ENCODE measurements around the gene TXN.
"Not testable (repeated sequence)": the region's sequence is repeated elsewhere in the genome, so short reads cannot be mapped to it uniquely, and the experiment has no call there.

TXN gene

DNA sequence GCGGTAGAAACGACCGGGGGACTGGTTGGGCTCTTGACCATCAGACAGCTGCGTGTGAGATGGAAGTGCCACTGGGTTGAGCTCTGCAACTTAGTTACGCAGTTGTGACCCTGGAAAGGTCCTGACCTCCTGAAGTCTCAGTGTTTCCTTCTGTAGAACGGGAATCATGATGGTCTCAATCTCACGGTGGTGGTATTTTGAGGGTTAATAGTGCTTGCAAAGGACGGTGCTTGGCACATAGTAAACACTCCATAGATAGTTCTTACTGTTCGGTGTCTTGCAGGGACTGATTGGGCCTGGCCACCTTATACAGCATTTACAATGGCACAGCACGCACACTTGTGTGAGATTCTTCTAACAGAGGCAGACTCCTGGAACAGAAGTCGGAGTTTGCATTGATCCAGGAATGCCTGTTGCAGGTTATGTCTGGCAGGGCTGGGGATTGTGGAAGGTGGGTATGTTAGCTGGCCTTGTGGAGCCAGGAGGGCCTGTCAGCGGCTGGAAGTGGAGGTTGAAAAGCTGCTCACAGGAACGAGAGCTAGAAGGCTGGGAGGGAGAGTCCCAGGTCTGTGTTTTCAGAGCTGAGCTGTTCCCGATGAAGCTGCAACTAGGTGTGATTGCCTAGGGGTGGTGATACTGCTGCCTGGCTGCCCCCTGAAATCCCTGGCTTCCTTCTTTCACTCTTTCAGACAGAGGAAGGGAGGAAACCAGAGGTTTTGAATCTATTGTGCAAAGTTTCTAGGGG, 962 bp upstream of the TXN start:
- DNase-seq, result no peak

DNA sequence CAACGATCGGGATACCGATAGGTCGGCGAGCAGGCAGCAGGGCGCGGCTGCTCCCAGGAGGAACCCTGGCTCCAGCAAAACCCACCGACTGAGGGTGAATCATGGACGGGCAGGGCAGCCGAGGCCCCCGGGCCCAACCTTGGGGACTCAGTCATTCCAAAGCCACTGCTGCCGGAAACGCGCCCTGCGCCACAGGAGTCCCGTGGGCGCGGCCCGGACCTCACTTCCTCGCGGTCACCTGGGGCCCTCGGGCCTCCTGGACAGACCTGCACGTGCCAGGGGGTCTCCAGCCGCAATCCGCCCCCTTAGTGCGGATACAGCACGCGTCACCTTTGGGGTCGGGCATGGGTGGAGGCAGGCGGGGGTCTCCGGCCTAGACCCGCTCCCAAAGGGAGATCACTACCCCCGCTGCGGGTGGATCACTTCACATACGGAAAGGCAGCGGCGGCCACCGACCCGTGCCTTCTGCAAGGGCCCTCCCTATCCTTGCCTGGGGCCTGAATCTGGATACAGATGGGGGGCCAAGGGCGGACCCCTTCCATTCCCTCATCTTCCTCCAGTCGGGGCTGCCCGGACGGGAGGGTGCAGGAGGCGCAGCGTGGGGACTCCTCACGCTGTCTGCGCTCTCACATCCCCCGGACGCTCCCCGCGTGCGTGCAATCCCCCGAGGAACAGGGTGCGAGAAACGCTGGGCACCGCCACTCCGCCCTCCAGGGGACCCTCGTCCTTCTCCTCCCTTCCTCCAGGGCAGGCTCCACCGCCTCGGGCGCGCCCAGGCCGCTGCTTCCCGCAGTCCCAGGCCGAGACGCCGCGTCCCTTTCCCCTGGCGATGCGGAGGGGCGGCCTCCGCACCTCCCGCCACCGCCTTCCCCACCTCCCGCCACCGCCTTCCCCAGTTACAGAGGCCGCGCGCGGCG, 586 bp downstream of the TXN start:
- DNase-seq, result peak; percentile 64

DNA sequence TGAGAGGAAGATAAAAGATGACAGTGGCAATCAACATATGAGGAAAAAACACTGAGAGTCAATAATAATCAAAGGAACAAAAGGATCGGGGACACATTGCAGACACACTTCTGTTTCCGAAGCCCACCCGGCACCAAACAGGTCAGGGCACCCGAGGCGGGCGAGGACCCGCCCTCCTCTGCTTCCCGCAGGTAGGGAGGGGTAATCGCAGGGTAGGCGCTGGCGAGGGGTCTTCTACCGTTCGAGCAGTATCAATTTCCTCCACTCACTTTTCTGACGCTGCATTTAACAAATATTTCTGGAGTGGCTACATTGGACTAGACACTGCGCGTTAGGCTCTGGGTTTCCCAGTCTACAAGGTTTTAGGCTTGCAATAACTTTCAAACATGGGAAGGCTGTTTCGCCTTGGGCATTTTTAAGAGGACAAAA, 1.3 kb downstream of the TXN start:
- DNase-seq, result peak; percentile 21

DNA sequence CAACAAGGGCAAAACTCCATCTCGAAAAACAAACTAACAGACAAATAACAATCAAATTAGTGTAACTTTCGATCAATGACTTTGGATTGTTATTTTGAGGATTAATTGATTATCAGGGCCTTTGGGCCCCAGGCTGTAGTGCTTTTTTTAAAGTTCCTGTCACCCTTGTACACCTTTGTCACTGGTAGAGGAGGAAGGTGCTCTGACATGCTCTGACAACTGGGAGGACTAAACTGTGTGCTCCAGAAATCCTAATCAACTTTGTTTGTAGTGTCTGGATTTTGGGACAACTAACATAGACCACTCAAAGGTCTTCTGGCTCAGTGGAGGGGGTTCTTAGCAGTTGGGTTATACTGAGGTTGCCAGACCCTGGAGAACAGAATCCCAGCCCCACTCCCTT, 1.8 kb downstream of the TXN start:
- no peak for DNase-seq

DNA sequence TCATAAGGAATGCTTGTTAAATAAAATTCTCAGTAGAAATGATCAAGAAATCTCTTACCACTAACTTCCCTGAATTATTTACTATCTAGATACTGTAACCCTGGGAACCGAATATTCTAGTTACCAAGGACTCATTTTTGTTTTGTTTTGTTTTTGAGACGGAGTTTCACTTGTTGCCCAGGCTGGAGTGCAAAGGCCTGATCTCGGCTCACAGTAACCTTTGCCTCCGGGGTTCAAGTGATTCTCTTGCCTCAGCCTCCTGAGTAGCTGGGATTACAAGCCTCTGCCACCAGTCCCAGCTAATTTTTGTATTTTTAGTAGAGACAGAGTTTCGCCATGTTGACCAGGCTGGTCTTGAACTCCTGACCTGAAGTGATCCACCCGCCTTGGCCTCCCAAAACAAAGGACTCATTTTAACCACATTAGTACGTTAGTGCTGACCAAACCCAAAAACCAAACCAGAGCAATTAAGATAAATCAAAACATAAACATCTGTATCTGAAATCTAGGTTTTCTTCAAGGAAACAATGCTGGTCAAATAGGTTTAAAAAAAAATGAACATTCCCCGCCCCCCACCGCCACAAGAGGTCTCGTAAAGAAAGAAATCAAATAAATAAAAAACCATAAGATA, 3.7 kb downstream of the TXN start:
- DNase-seq, result no peak

DNA sequence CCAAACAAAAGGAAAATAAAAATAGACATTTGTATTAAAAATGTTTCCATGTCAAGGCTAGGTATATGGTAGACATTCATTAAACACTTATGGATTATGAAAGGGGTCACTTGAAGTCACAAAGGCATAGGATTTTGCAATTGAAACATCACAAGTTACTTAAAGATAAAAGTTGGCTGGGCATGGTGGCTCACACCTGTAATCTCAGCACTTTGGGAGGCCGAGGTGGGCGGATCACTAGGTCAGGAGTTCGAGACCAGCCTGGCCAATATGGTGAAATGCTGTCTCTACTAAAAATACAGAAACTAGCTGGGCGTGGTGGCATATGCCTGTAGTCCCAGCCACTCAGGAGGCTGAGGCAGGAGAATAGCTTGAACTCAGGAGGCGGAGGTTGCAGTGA, 4.5 kb downstream of the TXN start:
- DNase-seq, result not testable (repeated sequence)

DNA sequence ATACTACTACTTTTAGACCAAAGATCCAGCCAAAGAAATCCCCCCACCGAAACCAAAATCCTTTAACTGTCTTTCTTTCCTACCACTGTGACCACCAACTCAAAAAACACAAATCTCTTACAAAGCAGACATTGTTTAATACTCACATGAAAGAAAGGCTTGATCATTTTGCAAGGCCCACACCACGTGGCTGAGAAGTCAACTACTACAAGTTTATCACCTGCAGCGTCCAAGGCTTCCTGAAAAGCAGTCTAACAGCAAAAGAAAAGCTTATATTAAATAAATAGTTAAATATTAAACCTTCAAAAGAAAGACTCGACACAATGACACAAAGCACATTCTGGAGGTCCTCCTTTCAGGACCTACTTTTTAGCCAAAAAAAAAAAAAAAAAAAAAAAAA, 5.1 kb downstream of the TXN start:
- no peak for DNase-seq

DNA sequence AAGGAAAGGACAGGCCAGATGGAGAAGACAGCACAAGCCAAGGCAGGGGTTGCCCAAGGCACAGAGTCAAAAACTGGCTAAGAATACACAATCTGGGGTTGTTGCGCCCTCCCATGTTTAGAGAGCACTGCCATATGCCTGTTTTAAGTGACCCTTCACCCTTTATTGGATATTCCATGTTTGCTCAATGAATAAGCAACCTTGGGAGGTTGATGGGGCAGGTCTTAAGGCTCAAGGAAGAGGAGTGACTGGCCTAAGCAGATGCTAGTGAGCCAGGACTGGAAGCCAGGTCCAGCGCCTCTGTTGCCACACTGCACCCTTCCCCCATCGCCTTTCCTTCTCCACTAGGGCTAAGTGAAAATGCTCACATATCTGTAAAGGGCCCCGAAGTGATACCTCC, 6.7 kb downstream of the TXN start:
- no peak for DNase-seq

DNA sequence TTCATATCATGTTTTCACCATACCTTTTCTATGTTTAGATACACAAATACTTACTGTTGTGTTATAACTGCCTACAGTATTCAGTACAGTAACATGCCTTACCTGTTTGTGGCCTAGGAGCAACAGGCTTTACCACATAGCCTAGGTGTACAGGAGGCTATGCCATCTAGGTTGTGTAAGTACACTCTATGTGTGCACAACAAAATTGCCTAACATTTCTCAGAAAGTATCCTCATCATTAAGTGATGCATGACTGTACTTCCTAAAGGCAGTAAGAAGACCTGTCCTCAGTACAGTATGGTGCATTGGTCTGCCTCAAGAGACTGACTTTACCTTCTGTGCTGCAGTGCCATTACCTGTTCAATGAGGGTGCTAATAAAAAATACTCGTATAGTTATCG, 7.9 kb downstream of the TXN start:
- DNase-seq, result no peak

DNA sequence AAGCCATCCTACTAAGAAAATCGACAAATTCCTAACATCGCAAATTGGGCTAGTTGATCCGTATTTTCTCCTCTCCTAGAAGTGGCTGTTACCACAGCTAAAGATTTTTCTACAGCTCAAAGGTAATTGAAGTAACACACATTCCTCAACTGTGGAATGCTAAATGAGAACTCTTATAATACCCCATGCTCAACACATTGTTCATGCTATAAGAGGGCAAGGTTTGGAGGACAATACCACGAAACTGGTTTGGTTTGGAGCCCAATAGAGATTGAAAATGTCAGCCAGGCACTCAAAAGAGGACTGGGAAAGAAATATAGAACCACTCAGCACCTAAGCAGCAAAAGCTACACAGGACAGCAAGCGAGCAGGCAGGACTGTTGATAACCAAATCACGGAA, 10.1 kb downstream of the TXN start:
- DNase-seq, result no peak

DNA sequence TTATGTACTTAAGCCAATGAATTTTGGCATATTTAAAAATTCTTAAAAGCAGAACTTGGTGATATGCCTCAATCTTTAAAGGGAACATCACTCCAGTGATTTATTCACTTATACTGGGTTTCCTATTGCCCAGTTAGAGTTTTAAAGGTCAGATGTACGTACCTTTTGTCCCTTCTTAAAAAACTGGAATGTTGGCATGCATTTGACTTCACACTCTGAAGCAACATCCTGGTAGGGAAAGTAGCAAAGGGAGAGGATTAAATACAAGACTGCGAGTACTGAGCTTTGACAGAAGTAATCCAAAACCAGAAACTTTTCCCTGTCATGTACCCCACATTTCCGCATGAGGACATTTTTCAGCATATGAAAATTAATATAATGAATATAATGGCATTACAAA, 11.7 kb downstream of the TXN start:
- DNase-seq, result no peak

DNA sequence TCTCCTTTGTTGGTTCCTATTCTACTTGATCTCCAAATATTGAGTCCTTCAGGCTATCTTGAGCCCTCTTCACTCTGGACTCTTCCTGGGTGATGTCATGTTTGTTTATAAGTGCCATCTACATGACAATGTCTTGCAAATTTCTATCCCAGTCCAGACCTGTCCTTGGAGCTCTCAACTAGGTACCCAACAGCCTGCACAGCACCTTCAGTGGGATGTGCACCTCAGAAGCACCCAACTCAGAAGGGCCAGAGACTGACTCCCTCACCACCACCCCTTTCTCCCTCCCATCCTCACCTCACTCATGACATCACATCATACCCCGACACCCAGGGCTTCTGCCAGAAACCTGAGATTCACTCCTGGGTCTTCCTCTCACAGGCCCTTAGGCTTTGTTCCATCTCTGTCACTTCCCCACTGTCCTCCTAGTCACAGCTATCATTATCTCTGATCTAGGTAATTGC, 14.4 kb downstream of the TXN start:
- no peak for DNase-seq

DNA sequence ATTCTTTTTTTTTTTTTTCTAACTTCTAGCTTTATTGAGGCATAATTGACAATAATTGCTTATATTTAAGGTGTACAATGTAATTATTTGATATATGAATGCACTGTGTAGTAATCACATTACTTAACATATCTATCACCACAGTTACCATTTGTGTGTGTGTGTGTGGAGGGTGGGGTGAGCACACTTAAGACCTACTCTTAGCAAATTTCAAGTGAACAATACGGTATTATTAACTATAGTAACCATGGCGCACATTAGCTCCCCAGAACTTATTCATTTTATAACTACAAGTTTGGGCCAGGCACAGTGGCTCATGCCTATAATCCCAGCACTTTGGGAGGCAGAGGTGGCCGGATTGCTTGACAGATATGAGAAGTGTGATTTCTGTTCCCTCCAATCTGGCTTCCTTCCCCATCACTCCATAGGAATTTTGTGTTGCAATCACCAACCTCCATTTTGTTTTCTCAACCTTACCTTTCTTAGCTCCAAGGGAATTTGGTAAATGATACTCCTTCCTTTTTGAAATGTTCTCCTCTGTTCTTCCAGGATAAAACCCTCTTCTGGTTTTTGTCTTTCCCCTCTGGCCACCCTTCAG, 14.9 kb downstream of the TXN start:
- DNase-seq, result no peak

DNA sequence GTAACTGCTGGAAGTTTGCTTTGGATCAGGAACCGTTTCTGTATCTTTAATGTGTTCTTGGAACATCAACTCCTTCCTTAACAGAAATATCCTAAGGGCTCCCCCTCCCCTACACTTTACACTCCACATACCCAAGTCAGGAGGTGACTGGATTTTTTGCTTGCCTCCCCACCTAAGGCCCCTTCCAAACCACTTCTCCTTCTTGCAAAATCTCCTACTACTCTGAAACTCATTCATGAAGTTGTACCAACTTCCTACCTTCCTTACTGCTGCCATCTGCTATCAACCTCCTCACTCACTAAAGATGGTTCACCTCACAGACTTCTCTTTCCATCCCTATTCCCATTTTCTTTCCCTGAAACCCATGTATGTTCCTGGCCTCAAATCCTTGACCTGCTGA, 16.1 kb downstream of the TXN start:
- no peak for DNase-seq

DNA sequence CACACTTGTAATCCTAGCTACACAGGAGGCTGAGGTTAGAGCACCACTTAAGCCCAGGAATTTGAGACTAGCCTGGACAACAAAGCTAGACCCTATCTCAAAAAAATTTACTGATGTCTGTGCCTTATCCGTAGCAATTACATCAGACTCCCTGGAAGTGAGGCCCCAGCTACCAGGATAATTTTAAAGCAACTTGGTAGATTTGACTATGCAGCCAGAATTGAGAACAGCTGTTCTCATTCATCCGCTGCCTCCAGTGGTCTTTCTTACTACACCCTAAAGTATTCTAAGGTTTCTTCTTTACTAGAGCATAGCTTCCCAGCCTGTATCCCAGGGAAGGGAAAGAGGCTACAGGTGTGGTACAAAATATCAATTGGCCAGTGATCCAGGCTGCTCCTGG, 28.0 kb downstream of the TXN start:
- DNase-seq, result no peak

DNA sequence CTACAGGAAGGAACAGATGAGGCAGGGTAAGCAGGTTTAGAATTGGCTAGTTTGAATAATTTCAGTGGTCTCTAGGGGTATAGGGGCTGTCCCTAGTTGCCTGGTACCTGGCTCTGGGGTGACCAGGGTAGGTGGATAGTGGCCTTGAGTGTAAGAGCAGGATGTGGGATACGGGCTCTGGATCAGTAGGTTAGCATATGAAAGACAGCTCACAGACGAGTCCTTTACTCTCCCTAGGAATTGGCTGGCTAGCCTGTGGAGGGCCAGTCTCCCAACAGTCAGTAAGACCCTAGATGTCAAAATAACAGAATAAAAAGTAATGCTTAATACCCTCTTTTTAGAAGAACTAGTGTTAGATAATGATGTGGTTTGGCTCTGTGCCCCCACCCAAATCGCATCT, 31.7 kb downstream of the TXN start:
- no peak for DNase-seq

DNA sequence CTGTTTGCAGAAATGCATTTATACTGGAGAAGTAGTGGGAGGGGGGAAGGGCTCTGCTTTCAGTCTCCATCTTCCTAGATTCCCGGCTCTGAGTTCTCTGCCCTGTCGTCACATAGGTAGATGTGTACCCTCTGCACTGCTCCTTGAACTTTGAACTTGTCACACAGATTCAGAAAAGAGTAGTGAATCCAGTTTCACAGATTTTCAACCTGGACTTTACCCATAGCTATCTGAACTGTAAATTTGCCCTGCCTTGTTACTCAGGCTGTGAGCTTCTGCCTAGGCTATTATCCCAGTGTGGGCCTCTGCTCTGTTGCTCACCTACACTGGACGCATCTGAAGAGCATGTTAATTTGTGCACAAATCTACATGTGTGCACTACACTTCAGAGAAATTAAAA, 35.5 kb downstream of the TXN start:
- no peak for DNase-seq

DNA sequence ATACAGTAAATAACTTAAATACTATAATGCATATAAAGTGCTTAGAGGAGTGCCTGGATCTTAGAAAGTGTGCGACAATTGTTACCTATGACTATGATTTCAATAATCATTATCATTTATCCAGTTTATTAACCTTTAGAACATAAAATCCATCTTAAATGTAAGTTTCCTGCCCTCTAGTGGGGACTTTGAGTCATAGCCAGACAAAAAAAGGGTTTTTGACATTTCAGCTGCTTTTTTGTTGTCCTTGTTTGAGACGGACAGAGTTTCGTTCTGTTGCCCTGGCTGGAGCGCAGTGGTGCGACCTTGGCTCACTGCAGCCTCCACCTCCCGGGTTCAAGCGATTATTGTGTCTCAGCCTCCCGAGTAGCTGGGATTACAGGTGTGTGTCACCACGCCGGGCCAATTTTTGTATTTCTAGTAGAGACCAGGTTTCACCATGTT, 38.6 kb downstream of the TXN start:
- DNase-seq, result peak; percentile 33

DNA sequence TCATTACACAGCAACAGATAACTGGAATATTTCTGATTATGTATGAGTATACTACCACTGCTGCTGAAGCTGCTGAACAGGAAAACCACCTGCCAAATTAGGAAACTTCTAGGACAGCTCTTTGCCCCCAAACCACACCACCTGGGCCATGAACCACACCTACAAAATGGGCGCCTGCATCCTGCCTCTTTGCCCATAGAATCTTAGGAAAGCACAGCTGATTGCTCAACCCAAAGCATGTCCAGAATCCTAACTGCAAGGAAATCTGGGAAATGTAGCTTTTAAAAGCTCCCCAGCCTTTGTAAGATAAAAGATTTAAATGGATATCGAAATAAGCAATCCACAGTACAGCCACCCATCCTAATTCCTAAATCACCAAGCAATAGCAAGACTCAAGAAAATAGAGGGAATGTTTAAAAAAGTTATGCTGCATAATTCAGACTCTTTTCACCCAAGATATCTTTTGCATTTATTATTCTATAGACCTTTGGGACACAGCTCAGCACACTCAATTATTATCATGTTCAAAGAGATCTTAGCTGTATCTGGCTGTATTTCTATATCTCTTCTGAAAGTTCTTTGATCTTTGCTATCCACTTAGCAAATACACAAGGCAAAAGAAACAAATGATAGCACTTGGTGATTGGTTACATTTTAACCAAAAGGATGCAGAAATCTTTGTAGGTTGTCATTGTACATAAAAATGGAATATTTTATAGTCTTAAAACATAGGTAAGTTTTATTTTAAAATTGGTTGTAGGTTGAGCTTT, 41.5 kb downstream of the TXN start:
- no peak for DNase-seq

DNA sequence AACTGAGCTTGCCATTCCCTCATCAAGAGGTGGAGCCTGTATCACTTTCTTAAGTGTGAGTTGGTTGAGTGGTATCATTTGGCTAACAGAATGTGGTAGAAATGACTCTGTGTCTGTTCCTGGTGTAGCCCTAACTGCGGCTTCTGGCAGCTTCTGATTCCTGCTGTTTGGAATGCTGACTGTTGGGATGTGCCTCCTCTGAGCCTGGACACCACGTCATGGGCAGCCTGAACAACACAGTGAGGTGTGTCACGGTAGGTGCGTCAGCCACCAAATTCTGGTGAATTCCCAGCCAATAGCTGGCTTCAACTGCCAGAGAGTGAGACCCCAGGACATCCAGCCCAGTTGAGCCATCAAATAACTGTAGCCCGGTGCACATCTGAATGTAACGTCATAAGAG, 42.2 kb downstream of the TXN start:
- no peak for DNase-seq

DNA sequence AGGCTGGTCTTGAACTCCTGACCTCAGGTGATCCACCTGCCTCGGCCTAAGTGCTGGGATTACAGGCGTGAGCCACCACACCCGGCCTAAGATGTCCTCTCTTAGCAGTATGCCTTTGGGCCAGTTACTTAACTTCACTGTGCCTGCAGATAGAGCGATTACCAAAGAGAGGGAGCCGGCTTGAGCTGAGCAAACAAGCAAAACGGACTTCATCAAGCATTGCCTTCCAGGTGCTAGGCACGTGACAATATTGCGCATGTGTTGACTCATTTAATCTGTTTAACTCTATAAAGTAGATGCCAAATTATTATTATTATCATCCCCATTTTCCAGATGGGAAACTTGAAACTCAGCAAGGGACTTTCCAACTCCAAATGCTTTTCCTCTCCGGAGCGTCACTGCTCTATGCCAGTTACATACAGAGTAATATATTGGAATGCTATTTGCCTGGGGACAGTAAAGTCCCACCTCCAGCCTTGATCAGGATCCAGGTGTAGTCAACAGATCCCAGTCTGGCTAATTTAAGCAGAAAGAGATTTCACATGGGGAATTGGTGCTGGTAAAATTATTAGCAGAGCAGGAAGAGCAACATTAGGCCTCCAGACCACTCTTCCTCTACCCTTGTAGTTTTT, 42.8 kb downstream of the TXN start:
- DNase-seq, result no peak

DNA sequence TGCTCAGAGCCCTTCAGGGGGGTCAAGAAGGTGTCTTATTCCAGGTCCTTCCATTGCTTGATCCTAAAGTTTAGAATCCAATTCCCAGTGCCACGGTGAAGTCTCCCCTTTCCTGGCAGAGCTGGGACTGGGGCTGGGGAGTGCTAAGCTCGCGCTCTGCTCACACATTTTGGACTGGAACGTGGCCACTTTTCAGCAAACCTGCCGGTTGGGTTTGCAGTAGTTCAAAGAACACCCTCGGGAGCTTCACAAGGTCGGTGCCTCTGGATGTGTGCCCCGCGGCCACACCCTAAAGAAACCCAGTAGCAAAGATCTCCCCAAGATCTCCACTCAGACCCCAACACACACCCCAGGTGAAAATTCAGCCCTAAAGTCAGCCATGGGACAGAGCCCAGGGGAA, 48.3 kb downstream of the TXN start, which contains the start of gene C9orf152:
Gene C9orf152 (minus strand): TSS at position 129 of the 400 bp plus-strand sequence. CDS start 580 bp downstream, outside the sequence.
- no peak for DNase-seq
